HUES48 (cell line): ENCODE measurements around the gene HOXA9.

Experiments used
- H3K27ac ChIP-seq: one replicate; pipeline ENCODE4 v1.7.0; 2013; ENCODE audit warnings: low read depth, low read length, inconsistent platforms
- H3K27me3 ChIP-seq: 2 replicates; pipeline ENCODE4 v1.6.1; 2013; ENCODE audit warnings: mild to moderate bottlenecking, low read length; ENCODE audit not compliant: control insufficient read depth, insufficient read depth
- H3K36me3 ChIP-seq: 2 replicates; pipeline ENCODE4 v1.6.1; 2013; ENCODE audit warnings: low read length; ENCODE audit not compliant: control insufficient read depth, insufficient read depth
- H3K4me1 ChIP-seq: 2 replicates; pipeline ENCODE4 v1.6.1; 2013; ENCODE audit warnings: mild to moderate bottlenecking, low read length; ENCODE audit not compliant: control insufficient read depth, insufficient read depth
- H3K4me3 ChIP-seq: 2 replicates; pipeline ENCODE4 v1.5.1; 2013; ENCODE audit warnings: mild to moderate bottlenecking, low read depth, low read length
- H3K9ac ChIP-seq: 2 replicates; pipeline ENCODE4 v1.6.1; 2013; ENCODE audit warnings: mild to moderate bottlenecking, low read depth, low read length, moderate library complexity
- H3K9me3 ChIP-seq: 2 replicates; pipeline ENCODE4 v1.6.1; 2013; ENCODE audit warnings: low read length; ENCODE audit not compliant: control insufficient read depth, insufficient read depth

The HOXA9 gene

GRCh38 chr7:27192546-27193334, 27.4 kb upstream of the HOXA9 start:
- H3K4me3 ChIP-seq = no peak overlapping the region
- H3K36me3 ChIP-seq = no peaks in the 10 kb centered on the region
- no peak overlapping the region for H3K27ac ChIP-seq
- H3K4me1 ChIP-seq = peaks cover 15% of the 10 kb centered on the region
- peaks cover 100% of the 10 kb centered on the region for H3K27me3 ChIP-seq
- H3K9ac ChIP-seq = no peak overlapping the region
- no peaks in the 10 kb centered on the region for H3K9me3 ChIP-seq

DNA sequence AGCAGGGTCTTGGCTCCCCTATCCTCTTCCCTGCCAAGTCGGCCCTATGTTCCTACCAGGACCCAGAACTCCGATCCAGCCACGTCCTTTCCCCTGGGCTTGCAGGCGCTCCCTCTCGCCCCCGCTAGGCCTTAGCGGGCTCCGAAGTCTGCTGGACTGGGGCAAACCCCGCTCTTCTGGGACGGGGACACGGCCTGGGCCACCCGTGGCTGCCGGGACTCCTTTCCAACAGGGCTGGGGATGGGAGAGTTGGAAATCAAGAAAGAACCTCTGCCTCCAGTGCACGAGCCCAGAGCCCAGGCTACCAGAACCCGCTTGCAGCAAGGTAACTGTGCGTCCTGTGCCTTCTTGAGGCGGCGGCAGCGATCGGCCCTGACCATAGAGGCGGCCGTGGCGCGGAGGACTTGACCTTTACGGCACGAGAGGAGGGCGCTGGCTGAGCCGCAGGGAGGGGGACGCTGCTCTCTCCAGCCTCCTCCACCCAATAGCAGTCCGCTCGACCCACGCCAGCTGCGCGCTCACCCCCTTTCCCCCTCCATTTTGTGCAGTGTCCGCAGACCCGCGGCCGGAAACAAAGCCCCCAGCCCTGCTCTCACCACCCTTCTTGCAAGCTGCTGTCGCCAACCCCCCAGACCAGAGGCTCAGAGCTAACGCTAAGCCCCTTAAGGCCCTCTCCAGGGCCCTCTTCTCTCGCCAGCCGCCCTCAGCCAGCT, 26.7 kb upstream of the HOXA9 start:
- no peaks in the 10 kb centered on the region for H3K36me3 ChIP-seq
- H3K9ac ChIP-seq = no peak overlapping the region
- no peaks in the 10 kb centered on the region for H3K9me3 ChIP-seq
- no peak overlapping the region for H3K27ac ChIP-seq
- no peak overlapping the region for H3K4me3 ChIP-seq
- peaks cover 100% of the 10 kb centered on the region for H3K27me3 ChIP-seq
- peaks cover 22% of the 10 kb centered on the region for H3K4me1 ChIP-seq

DNA sequence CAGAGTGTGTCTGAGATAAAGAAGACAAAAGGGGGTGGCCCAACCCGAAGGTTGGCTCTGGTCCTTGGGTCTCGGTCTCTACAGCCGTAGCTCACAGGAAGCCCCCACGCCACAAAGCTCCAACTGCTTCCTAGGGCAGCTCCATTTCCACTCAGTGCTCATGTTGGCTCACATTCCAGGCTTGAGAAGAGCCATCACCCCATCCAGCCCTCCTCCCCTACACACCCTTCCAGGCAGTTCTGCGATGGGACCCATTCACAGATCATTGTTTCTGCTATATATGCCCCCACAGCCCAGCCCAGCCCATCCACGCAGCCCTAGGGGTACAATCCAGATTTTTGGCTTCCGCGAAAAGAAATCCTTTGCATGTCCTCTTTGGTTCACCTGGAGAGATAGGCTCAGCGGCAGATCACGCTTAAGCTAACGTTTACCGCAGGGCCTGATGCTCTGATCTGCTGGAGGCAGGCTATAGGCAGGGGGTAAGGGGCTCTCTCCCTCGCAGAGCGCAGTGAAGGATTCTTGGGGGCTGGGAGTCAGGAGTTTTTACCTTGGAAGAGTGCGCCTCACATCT, 25.9 kb upstream of the HOXA9 start:
- H3K27ac ChIP-seq = no peak overlapping the region
- H3K9ac ChIP-seq = no peak overlapping the region
- no peak overlapping the region for H3K4me3 ChIP-seq
- H3K36me3 ChIP-seq = no peaks in the 10 kb centered on the region
- H3K4me1 ChIP-seq = peaks cover 29% of the 10 kb centered on the region
- H3K9me3 ChIP-seq = no peaks in the 10 kb centered on the region
- H3K27me3 ChIP-seq = peaks cover 100% of the 10 kb centered on the region

- no peak overlapping the region for H3K9ac ChIP-seq
- H3K36me3 ChIP-seq = no peaks in the 10 kb centered on the region
- H3K9me3 ChIP-seq = no peaks in the 10 kb centered on the region
- no peak overlapping the region for H3K27ac ChIP-seq
- H3K27me3 ChIP-seq = peaks cover 100% of the 10 kb centered on the region
- peaks cover 39% of the 10 kb centered on the region for H3K4me1 ChIP-seq
- H3K4me3 ChIP-seq = no peak overlapping the region
Measured at GRCh38 chr7:27189997-27190748, 24.8 kb upstream of the HOXA9 start.

DNA sequence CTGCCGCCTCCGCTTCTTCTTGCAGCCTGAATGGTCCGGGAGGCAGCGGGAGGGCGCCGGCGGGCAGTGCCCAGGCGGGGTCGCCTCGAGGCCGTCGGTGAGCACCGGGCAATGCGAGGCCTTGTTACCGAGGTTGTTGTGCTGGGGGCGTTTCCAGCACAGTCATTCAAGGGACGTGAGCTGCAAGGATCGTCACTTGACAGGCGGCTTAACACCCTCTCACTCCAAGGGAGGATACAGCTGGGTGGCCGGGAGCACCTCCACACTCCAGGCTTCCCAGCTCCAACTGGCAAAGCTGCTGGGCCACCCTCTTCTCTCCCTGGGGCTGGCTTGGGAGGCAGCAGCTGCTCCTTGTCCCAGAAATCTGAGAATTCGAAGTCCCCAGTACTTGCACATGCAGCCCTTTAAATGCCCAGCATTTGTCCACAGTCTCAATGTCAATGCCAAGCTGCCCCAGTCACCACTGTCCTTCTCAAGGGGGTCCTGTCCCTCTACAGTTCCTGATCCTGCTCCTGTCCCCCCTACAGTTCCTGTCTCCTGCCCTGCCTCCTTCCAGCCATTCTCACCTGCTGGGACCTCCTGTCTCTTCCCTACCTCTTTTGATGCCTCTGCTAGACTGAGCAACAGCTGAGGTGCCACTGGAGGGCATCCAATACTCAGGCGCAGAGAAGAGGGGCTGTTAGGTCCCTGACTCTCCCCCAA, 24.1 kb upstream of the HOXA9 start:
- no peak overlapping the region for H3K27ac ChIP-seq
- no peaks in the 10 kb centered on the region for H3K9me3 ChIP-seq
- H3K9ac ChIP-seq = no peak overlapping the region
- no peak overlapping the region for H3K4me3 ChIP-seq
- H3K27me3 ChIP-seq = peaks cover 100% of the 10 kb centered on the region
- peaks cover 39% of the 10 kb centered on the region for H3K4me1 ChIP-seq
- H3K36me3 ChIP-seq = no peaks in the 10 kb centered on the region

GRCh38 chr7:27188386-27189294, 23.3 kb upstream of the HOXA9 start:
- peaks cover 100% of the 10 kb centered on the region for H3K27me3 ChIP-seq
- H3K9me3 ChIP-seq = no peaks in the 10 kb centered on the region
- no peak overlapping the region for H3K9ac ChIP-seq
- H3K4me3 ChIP-seq = no peak overlapping the region; the same call in 1 of the 2 replicates
- no peaks in the 10 kb centered on the region for H3K36me3 ChIP-seq
- H3K4me1 ChIP-seq = peaks cover 39% of the 10 kb centered on the region
- no peak overlapping the region for H3K27ac ChIP-seq

GRCh38 chr7:27187475-27188385, 22.4 kb upstream of the HOXA9 start:
- no peak overlapping the region for H3K27ac ChIP-seq
- no peak overlapping the region for H3K4me3 ChIP-seq

GRCh38 chr7:27186668-27187474, 21.5 kb upstream of the HOXA9 start:
- H3K9me3 ChIP-seq = no peaks in the 10 kb centered on the region
- no peak overlapping the region for H3K27ac ChIP-seq
- H3K9ac ChIP-seq = no peak overlapping the region
- no peak overlapping the region for H3K4me3 ChIP-seq
- peaks cover 100% of the 10 kb centered on the region for H3K27me3 ChIP-seq
- peaks cover 38% of the 10 kb centered on the region for H3K4me1 ChIP-seq
- no peaks in the 10 kb centered on the region for H3K36me3 ChIP-seq

More at GRCh38 chr7:27187475-27188385, 22.4 kb upstream of the HOXA9 start:
- peaks cover 42% of the 10 kb centered on the region for H3K4me1 ChIP-seq
- no peak overlapping the region for H3K9ac ChIP-seq
- peaks cover 100% of the 10 kb centered on the region for H3K27me3 ChIP-seq
- H3K36me3 ChIP-seq = no peaks in the 10 kb centered on the region
- H3K9me3 ChIP-seq = no peaks in the 10 kb centered on the region
